Stimulated activated CD4-positive, alpha-beta T cell treated with anti-CD3 and anti-CD28 coated beads, Interleukin-4, amount 100 ng/mL, for 24 hours (primary cell): Measurements from ENCODE around the gene KLHL21.

Source experiments
- DNase-seq: peaks from one replicate; pipeline ENCODE4 v3.0.0-alpha.2; 2020

KLHL21 gene

GRCh38 chr1:6599141-6599975 is 3.3 kb downstream of the KLHL21 start:
- DNase-seq, result peak; percentile 70

GRCh38 chr1:6597777-6598131 is 4.9 kb downstream of the KLHL21 start:
- DNase-seq, result no peak

- DNase-seq, result no peak
Observed at GRCh38 chr1:6596886-6597776, 5.5 kb downstream of the KLHL21 start.

GRCh38 chr1:6596351-6596750 is 6.3 kb downstream of the KLHL21 start:
- DNase-seq, result no peak

- no peak for DNase-seq
Observed at GRCh38 chr1:6594977-6595740, 7.5 kb downstream of the KLHL21 start.

- no peak for DNase-seq
Observed at GRCh38 chr1:6593810-6594209, 8.9 kb downstream of the KLHL21 start.

GRCh38 chr1:6592865-6593593 is 9.6 kb downstream of the KLHL21 start:
- no peak for DNase-seq

- no peak for DNase-seq
Observed at GRCh38 chr1:6592441-6592840, 10.2 kb downstream of the KLHL21 start.

GRCh38 chr1:6591644-6592043 is 11.0 kb downstream of the KLHL21 start:
- DNase-seq, result no peak

GRCh38 chr1:6591222-6591621 is 11.4 kb downstream of the KLHL21 start:
- no peak for DNase-seq

- no peak for DNase-seq
Observed at GRCh38 chr1:6590046-6590445, 12.6 kb downstream of the KLHL21 start.

GRCh38 chr1:6588893-6589520 is 13.7 kb downstream of the KLHL21 start:
- no peak for DNase-seq

GRCh38 chr1:6588128-6588892 is 14.4 kb downstream of the KLHL21 start:
- DNase-seq, result no peak

- no peak for DNase-seq
Observed at GRCh38 chr1:6587261-6588005, 15.2 kb downstream of the KLHL21 start.

GRCh38 chr1:6586404-6586816 is 16.3 kb downstream of the KLHL21 start:
- DNase-seq, result no peak

GRCh38 chr1:6585841-6586240 is 16.8 kb downstream of the KLHL21 start:
- no peak for DNase-seq

- DNase-seq, result no peak
Observed at GRCh38 chr1:6585081-6585722, 17.5 kb downstream of the KLHL21 start.

- no peak for DNase-seq
Observed at GRCh38 chr1:6584126-6585080, 18.3 kb downstream of the KLHL21 start.

GRCh38 chr1:6582370-6582769 is 20.3 kb downstream of the KLHL21 start:
- DNase-seq, result no peak
